GM12878 (cell line): Measurements from ENCODE around the gene TMEM198. TPM values are rescaled to one million over a fixed set of nuclear protein-coding genes. Genes with fewer than 3 reads are reported as not detected.

Experiments used
- ATAC-seq: fragments of 200-7000 bp; cut with Tn5 transposase; 3 replicates; pipeline ENCODE4 v1.9.1; 2020; ENCODE audit warnings: mild to moderate bottlenecking, moderate library complexity
- BruUV-seq: library from RNA; stranded (reverse); fragments of 400-500 nt; replicated peaks from 2 replicates; lab custom pipeline; 2021; lab: Mats Ljungman, UMichigan
- CTCF ChIA-PET: fragments of 300-600 bp; sonication (Branson Sonifier 250); formaldehyde crosslinking; extraction: SDS; loops from one replicate; lab custom pipeline; 2021; ENCODE audit warnings: inconsistent platforms; lab: Yijun Ruan, JAX
- POLR2A ChIA-PET: fragments of 350-600 bp; formaldehyde crosslinking; extraction: SDS; loops from one replicate; lab custom pipeline; 2021; ENCODE audit warnings: inconsistent platforms; lab: Charles Lee
- RAD21 ChIA-PET: fragments of 300-600 bp; sonication (Branson Sonifier 250); formaldehyde crosslinking; loops from one replicate; lab custom pipeline; 2023; ENCODE audit warnings: antibody characterized with exemption; ENCODE audit not compliant: unreplicated experiment; lab: Charles Lee
- SMC1A ChIA-PET: fragments of 300-600 bp; sonication (Branson Sonifier 250); formaldehyde crosslinking; loops from one replicate; lab custom pipeline; 2023; ENCODE audit not compliant: unreplicated experiment, uncharacterized antibody; lab: Charles Lee
- DNase-seq: peaks from one replicate; pipeline ENCODE4 v3.0.0-alpha.2; 2011; ENCODE audit warnings: low read depth, low spot score
- FAIRE-seq: peaks from 3 replicates; lab custom pipeline; 2011; peaks lifted over from hg19 to GRCh38; lab: Jason Lieb, UNC
- H2AFZ ChIP-seq: 2 replicates; pipeline ENCODE4 v1.6.0; 2011; ENCODE audit warnings: low read depth, low read length, control low read depth; ENCODE audit not compliant: control insufficient read depth
- H3K27ac ChIP-seq: 2 replicates; pipeline ENCODE4 v1.5.1; 2011; ENCODE audit warnings: control low read depth; ENCODE audit not compliant: control insufficient read depth, insufficient read depth
- H3K27me3 ChIP-seq, 2 experiments: replicated peaks in 1 of 2; 2 replicates each; pipeline versions ENCODE4 v1.6.0 to v1.6.1; 2011; ENCODE audit warnings: low read length in 1 of 2; ENCODE audit not compliant: control insufficient read depth in 2 of 2, insufficient read depth in 2 of 2
- H3K36me3 ChIP-seq, 2 experiments: 2 replicates each; pipeline ENCODE4 v1.5.1; 2011; ENCODE audit warnings: low read length in 1 of 2; ENCODE audit not compliant: control insufficient read depth in 2 of 2, insufficient read depth in 2 of 2
- H3K4me1 ChIP-seq: 2 replicates; pipeline ENCODE4 v1.6.1; 2011; ENCODE audit warnings: mild to moderate bottlenecking, low read length, moderate library complexity, mixed read lengths; ENCODE audit not compliant: control insufficient read depth, insufficient read depth
- H3K4me2 ChIP-seq: 2 replicates; pipeline ENCODE4 v1.6.0; 2011; ENCODE audit warnings: control low read depth; ENCODE audit not compliant: control insufficient read depth, insufficient read depth
- H3K4me3 ChIP-seq: fragments of 200-600 bp; sonication (generic); 2 replicates; pipeline ENCODE4 v1.5.1; 2016
- H3K79me2 ChIP-seq: 2 replicates; pipeline ENCODE4 v1.6.0; 2011; ENCODE audit warnings: low read length; ENCODE audit not compliant: control insufficient read depth, insufficient read depth
- H3K9ac ChIP-seq: 2 replicates; pipeline ENCODE4 v1.8.0; 2011; ENCODE audit warnings: low read length, control low read depth, mixed read lengths; ENCODE audit not compliant: control insufficient read depth, insufficient read depth
- H3K9me3 ChIP-seq: replicated peaks from 3 replicates; pipeline ENCODE4 v1.5.1; 2011; ENCODE audit warnings: mild to moderate bottlenecking, low read length; ENCODE audit not compliant: control insufficient read depth, insufficient read depth
- H4K20me1 ChIP-seq: 2 replicates; pipeline ENCODE4 v1.6.0; 2011; ENCODE audit not compliant: control insufficient read depth, insufficient read depth
- BACH1 ChIP-seq: fragments of 450-650 bp; IDR thresholded peaks from 2 replicates; pipeline ENCODE4 v1.6.1; 2017; ENCODE audit warnings: mild to moderate bottlenecking, borderline replicate concordance
- CHD2 ChIP-seq: IDR thresholded peaks from 2 replicates; pipeline ENCODE4 v1.6.1; 2011; ENCODE audit warnings: low read depth, low read length, improper control_type of control experiment, borderline replicate concordance
- HCFC1 ChIP-seq: fragments of 150-350 bp; IDR thresholded peaks from 2 replicates; pipeline ENCODE4 v1.6.1; 2014; ENCODE audit warnings: low read length
- HDAC2 ChIP-seq: fragments of 200-600 bp; sonication (generic); IDR thresholded peaks from 2 replicates; pipeline ENCODE4 v1.6.1; 2017
- HDGF ChIP-seq: fragments of 450-650 bp; IDR thresholded peaks from 2 replicates; pipeline ENCODE4 v1.6.1; 2016; ENCODE audit warnings: antibody characterized with exemption
- KLF5 ChIP-seq: fragments of 450-650 bp; IDR thresholded peaks from 2 replicates; pipeline ENCODE4 v1.6.1; 2014; ENCODE audit warnings: mild to moderate bottlenecking; ENCODE audit not compliant: partially characterized antibody
- NFIC ChIP-seq: IDR thresholded peaks from 2 replicates; pipeline ENCODE4 v1.6.1; 2012; ENCODE audit warnings: low read depth, mild to moderate bottlenecking, inconsistent platforms, low read length, moderate library complexity
- NR2F1 ChIP-seq: fragments of 450-650 bp; conservative IDR thresholded peaks from 2 replicates; pipeline ENCODE4 v1.6.1; 2017; ENCODE audit warnings: mild to moderate bottlenecking
- SRF ChIP-seq, 2 experiments: IDR thresholded peaks; 2 replicates each; pipeline ENCODE4 v1.6.1; 2011; ENCODE audit warnings: low read depth in 2 of 2, low read length in 2 of 2, mild to moderate bottlenecking in 1 of 2, moderate library complexity in 1 of 2
- STAT1 ChIP-seq: fragments of 450-650 bp; conservative IDR thresholded peaks from 2 replicates; pipeline ENCODE4 v1.6.1; 2014; ENCODE audit warnings: antibody characterized with exemption, mild to moderate bottlenecking
- ZNF207 ChIP-seq: fragments of 450-650 bp; IDR thresholded peaks from 2 replicates; pipeline ENCODE4 v1.6.1; 2014; ENCODE audit warnings: antibody characterized with exemption, mild to moderate bottlenecking, borderline replicate concordance
- WGBS: methylation state at CpG from one replicate; pipeline ENCODE4 v1.1.6; 2016; ENCODE audit warnings: low lambda C conversion rate; ENCODE audit not compliant: insufficient replicate concordance, insufficient coverage; ENCODE audit errors: missing lambda C conversion rate; 5-methylcytosine and 5-hydroxymethylcytosine counted together
- in situ Hi-C: fragments of 300-500 bp; cut with MboI; formaldehyde crosslinking; loops from 9 replicates; pipeline ENCODE4 v1.14.3; 2018; ENCODE audit warnings: mixed read lengths
- intact Hi-C: fragments of 100-400 bp; cut with micrococcal nuclease; formaldehyde crosslinking; loops from one replicate; pipeline ENCODE4 v1.14.2; 2022; ENCODE audit not compliant: unreplicated experiment
- polyA plus RNA-seq, 11 experiments: library from polyadenylated mRNA; depleted of rRNA in 4 of 11; unstranded in 6 of 11; stranded (reverse) in 5 of 11; fragments of >200 nt; fragmentation: Nextera tagmentation in 4 of 11; fragmentation: Illumina TruSeq in 1 of 11; extraction: Ambion mirVana in 4 of 11; extraction: Trizol in 1 of 11; gene quantifications; 1 replicate in 1 of 11; 2 replicates in 10 of 11; pipeline versions ENCODE4 v1.2.1 to v1.2.3, GENCODE V29; 2011 to 2016; ENCODE audit warnings: inconsistent platforms in 2 of 11, missing spikeins in 2 of 11, low read depth in 1 of 11
- total RNA-seq, 4 experiments: library from RNA; depleted of rRNA in 3 of 4; stranded (reverse); fragments of >200 nt in 3 of 4; fragmentation: Illumina TruSeq in 1 of 4; extraction: Trizol in 1 of 4; gene quantifications; 2 replicates each; pipeline versions ENCODE4 v1.2.1 to v1.2.3, GENCODE V29; 2013 to 2021
- TF ChIP-seq, protein P1 (sequence below): IDR thresholded peaks from 2 replicates; pipeline ENCODE4 v1.6.1; 2012; ENCODE audit warnings: low read depth, low read length, improper control_type of control experiment
- TF ChIP-seq, protein P2 (sequence below): fragments of 150-350 bp; IDR thresholded peaks from 2 replicates; pipeline ENCODE4 v1.6.1; 2016; ENCODE audit warnings: low read depth, low read length
- TF ChIP-seq, protein P3 (sequence below): IDR thresholded peaks from 2 replicates; pipeline ENCODE4 v1.6.1; 2012; ENCODE audit warnings: mild to moderate bottlenecking, low read depth, low read length
- TF ChIP-seq, protein P4 (sequence below): fragments of 450-650 bp; IDR thresholded peaks from 2 replicates; pipeline ENCODE4 v1.6.1; 2016; ENCODE audit warnings: mild to moderate bottlenecking
- TF ChIP-seq, protein P5 (sequence below): fragments of 450-650 bp; IDR thresholded peaks from 2 replicates; pipeline ENCODE4 v1.6.1; 2016; ENCODE audit warnings: mild to moderate bottlenecking

The TMEM198 gene
- total and polyA plus RNA-seq, 10 of the 15 experiments (the other 5 are each of a cell fraction or from before 2014, with no cell fraction given), result 0.16 to 1.2 (median 0.65) TPM; not detected in 2

DNA sequence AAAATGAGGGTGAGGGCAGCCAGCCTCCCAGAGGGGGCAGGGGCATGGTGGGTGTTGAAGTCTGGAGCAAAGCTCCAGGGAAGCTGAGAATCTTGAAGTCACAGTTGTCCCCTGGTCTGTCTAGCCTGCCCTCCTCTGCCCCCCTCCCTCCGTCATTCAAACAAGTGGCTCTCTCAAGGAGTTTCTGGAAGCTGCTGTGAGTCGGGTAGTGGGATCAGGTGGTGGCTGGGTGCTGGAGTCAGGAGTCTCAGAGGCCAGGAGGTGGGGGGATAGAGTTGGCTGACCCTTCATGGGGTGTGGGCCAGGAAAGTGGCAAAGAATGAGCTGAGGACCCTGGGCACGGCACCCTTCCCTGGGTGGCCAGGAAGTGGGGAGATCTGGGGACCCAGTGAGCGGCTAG, 30.0 kb upstream of the TMEM198 start:
- ChIA-PET POLR2A (no interaction called here), CTCF (interaction anchor here (1.5 kb wide), 1 partner anchor 19 kb away, joined by 5 read pairs; no protein-coding TSS in a partner anchor), SMC1A (no interaction called here), RAD21 (no interaction called here)
- FAIRE-seq, result no peak
- H3K27me3 ChIP-seq, result peaks cover 15 to 17% of the 10 kb centered on the region in 2 experiments; a peak in 3 of 4 replicates
- in situ Hi-C loops, result no loop called here
- no peaks in the 10 kb centered on the region for H3K4me1 ChIP-seq
- BruUV-seq, result no TSS peak
- no peaks in the 10 kb centered on the region for H3K36me3 ChIP-seq
- no peak overlapping the region for H3K27ac ChIP-seq
- no peak for ATAC-seq
- no peaks in the 10 kb centered on the region for H3K9me3 ChIP-seq
- intact Hi-C loops, result no loop called here
- no peak overlapping the region for H2AFZ ChIP-seq
- H4K20me1 ChIP-seq, result no peaks in the 10 kb centered on the region
- DNase-seq, result no peak
- 9% methylated on average over 4 of the region's 4 CpGs for whole genome bisulfite sequencing
- H3K4me3 ChIP-seq, result no peak overlapping the region
- H3K79me2 ChIP-seq, result no peaks in the 10 kb centered on the region
- H3K9ac ChIP-seq, result no peak overlapping the region
- H3K4me2 ChIP-seq, result no peak overlapping the region
- TF ChIP-seq NR2F1, result no peak
- TF ChIP-seq, protein P1, sequence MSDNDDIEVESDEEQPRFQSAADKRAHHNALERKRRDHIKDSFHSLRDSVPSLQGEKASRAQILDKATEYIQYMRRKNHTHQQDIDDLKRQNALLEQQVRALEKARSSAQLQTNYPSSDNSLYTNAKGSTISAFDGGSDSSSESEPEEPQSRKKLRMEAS, result no peak
- no peak for TF ChIP-seq HDAC2
- TF ChIP-seq KLF5, result no peak
- no peak for TF ChIP-seq STAT1
- no peak for TF ChIP-seq ZNF207
- TF ChIP-seq, protein P2, sequence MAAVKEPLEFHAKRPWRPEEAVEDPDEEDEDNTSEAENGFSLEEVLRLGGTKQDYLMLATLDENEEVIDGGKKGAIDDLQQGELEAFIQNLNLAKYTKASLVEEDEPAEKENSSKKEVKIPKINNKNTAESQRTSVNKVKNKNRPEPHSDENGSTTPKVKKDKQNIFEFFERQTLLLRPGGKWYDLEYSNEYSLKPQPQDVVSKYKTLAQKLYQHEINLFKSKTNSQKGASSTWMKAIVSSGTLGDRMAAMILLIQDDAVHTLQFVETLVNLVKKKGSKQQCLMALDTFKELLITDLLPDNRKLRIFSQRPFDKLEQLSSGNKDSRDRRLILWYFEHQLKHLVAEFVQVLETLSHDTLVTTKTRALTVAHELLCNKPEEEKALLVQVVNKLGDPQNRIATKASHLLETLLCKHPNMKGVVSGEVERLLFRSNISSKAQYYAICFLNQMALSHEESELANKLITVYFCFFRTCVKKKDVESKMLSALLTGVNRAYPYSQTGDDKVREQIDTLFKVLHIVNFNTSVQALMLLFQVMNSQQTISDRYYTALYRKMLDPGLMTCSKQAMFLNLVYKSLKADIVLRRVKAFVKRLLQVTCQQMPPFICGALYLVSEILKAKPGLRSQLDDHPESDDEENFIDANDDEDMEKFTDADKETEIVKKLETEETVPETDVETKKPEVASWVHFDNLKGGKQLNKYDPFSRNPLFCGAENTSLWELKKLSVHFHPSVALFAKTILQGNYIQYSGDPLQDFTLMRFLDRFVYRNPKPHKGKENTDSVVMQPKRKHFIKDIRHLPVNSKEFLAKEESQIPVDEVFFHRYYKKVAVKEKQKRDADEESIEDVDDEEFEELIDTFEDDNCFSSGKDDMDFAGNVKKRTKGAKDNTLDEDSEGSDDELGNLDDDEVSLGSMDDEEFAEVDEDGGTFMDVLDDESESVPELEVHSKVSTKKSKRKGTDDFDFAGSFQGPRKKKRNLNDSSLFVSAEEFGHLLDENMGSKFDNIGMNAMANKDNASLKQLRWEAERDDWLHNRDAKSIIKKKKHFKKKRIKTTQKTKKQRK, result no peak
- TF ChIP-seq NFIC, result no peak
- TF ChIP-seq, protein P3, sequence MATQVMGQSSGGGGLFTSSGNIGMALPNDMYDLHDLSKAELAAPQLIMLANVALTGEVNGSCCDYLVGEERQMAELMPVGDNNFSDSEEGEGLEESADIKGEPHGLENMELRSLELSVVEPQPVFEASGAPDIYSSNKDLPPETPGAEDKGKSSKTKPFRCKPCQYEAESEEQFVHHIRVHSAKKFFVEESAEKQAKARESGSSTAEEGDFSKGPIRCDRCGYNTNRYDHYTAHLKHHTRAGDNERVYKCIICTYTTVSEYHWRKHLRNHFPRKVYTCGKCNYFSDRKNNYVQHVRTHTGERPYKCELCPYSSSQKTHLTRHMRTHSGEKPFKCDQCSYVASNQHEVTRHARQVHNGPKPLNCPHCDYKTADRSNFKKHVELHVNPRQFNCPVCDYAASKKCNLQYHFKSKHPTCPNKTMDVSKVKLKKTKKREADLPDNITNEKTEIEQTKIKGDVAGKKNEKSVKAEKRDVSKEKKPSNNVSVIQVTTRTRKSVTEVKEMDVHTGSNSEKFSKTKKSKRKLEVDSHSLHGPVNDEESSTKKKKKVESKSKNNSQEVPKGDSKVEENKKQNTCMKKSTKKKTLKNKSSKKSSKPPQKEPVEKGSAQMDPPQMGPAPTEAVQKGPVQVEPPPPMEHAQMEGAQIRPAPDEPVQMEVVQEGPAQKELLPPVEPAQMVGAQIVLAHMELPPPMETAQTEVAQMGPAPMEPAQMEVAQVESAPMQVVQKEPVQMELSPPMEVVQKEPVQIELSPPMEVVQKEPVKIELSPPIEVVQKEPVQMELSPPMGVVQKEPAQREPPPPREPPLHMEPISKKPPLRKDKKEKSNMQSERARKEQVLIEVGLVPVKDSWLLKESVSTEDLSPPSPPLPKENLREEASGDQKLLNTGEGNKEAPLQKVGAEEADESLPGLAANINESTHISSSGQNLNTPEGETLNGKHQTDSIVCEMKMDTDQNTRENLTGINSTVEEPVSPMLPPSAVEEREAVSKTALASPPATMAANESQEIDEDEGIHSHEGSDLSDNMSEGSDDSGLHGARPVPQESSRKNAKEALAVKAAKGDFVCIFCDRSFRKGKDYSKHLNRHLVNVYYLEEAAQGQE, result no peak
- TF ChIP-seq, protein P4, sequence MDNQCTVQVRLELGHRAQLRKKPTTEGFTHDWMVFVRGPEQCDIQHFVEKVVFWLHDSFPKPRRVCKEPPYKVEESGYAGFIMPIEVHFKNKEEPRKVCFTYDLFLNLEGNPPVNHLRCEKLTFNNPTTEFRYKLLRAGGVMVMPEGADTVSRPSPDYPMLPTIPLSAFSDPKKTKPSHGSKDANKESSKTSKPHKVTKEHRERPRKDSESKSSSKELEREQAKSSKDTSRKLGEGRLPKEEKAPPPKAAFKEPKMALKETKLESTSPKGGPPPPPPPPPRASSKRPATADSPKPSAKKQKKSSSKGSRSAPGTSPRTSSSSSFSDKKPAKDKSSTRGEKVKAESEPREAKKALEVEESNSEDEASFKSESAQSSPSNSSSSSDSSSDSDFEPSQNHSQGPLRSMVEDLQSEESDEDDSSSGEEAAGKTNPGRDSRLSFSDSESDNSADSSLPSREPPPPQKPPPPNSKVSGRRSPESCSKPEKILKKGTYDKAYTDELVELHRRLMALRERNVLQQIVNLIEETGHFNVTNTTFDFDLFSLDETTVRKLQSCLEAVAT, result no peak
- TF ChIP-seq, protein P5, sequence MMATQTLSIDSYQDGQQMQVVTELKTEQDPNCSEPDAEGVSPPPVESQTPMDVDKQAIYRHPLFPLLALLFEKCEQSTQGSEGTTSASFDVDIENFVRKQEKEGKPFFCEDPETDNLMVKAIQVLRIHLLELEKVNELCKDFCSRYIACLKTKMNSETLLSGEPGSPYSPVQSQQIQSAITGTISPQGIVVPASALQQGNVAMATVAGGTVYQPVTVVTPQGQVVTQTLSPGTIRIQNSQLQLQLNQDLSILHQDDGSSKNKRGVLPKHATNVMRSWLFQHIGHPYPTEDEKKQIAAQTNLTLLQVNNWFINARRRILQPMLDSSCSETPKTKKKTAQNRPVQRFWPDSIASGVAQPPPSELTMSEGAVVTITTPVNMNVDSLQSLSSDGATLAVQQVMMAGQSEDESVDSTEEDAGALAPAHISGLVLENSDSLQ, result no peak
- no peak for TF ChIP-seq HCFC1
- no peak for TF ChIP-seq BACH1
- no peak for TF ChIP-seq CHD2
- TF ChIP-seq SRF (IDR thresholded peaks at IDR 0.05; ENCODE audit: low read depth in 2 of 2, low read length in 2 of 2), result no peak
- TF ChIP-seq HDGF, result no peak
